Common myeloid progenitor, CD34-positive (primary cell): Measurements from ENCODE around the gene SERTAD3.

Source experiments
- CTCF ChIA-PET: fragments of 350-600 bp; sonication (Branson Sonifier 250); formaldehyde crosslinking; loops from one replicate; lab custom pipeline; 2021; ENCODE audit warnings: antibody characterized with exemption; lab: Charles Lee
- POLR2A ChIA-PET: fragments of 350-600 bp; sonication (Branson Sonifier 250); formaldehyde crosslinking; loops from one replicate; lab custom pipeline; 2021; ENCODE audit warnings: antibody characterized with exemption; lab: Charles Lee
- DNase-seq, 3 donors: peaks; one replicate each; pipeline versions ENCODE4 v3.0.0 to v3.0.0-alpha.2; 2013
- H3K27ac ChIP-seq, 2 experiments: 1 replicate in 1 of 2; 2 replicates in 1 of 2; pipeline ENCODE4 v1.7.0; 2013; ENCODE audit warnings: inconsistent platforms in 2 of 2, low read length in 2 of 2, mild to moderate bottlenecking in 2 of 2, low read depth in 1 of 2, moderate library complexity in 1 of 2; ENCODE audit not compliant: severe bottlenecking in 2 of 2, insufficient read depth in 1 of 2, poor library complexity in 1 of 2
- H3K27me3 ChIP-seq, 5 experiments: replicated peaks in 2 of 5; 1 replicate in 3 of 5; 2 replicates in 2 of 5; pipeline versions ENCODE4 v1.6.1 to v1.7.0; 2013; ENCODE audit warnings: low read length in 4 of 5, mild to moderate bottlenecking in 2 of 5, moderate library complexity in 2 of 5, inconsistent platforms in 1 of 5; ENCODE audit not compliant: insufficient read depth in 5 of 5, control insufficient read depth in 4 of 5
- H3K36me3 ChIP-seq, 4 experiments: 1 replicate in 2 of 4; 2 replicates in 2 of 4; pipeline versions ENCODE4 v1.6.1 to v1.7.0; 2013; ENCODE audit warnings: low read length in 3 of 4, control low read depth in 1 of 4, mild to moderate bottlenecking in 1 of 4; ENCODE audit not compliant: control insufficient read depth in 4 of 4, insufficient read depth in 4 of 4
- H3K4me1 ChIP-seq, 4 experiments: 1 replicate in 3 of 4; 2 replicates in 1 of 4; pipeline versions ENCODE4 v1.6.1 to v1.7.1; 2013; ENCODE audit warnings: low read length in 3 of 4, mild to moderate bottlenecking in 3 of 4, control low read depth in 1 of 4, inconsistent platforms in 1 of 4, moderate library complexity in 1 of 4; ENCODE audit not compliant: control insufficient read depth in 4 of 4, insufficient read depth in 4 of 4; ENCODE audit errors: control extremely low read depth in 1 of 4
- H3K4me3 ChIP-seq, 7 experiments: 1 replicate in 4 of 7; 2 replicates in 3 of 7; pipeline versions ENCODE4 v1.5.1 to v1.7.0; 2013; ENCODE audit warnings: mild to moderate bottlenecking in 7 of 7, low read length in 6 of 7, moderate library complexity in 6 of 7, inconsistent platforms in 2 of 7, low read depth in 2 of 7, control low read depth in 1 of 7; ENCODE audit not compliant: insufficient read depth in 4 of 7, control insufficient read depth in 1 of 7; ENCODE audit errors: extremely low read depth in 1 of 7
- H3K9me3 ChIP-seq, 5 experiments: 1 replicate in 4 of 5; 2 replicates in 1 of 5; pipeline versions ENCODE4 v1.6.1 to v1.7.1; 2013; ENCODE audit warnings: low read length in 4 of 5, mild to moderate bottlenecking in 2 of 5, inconsistent platforms in 1 of 5, low read depth in 1 of 5, moderate library complexity in 1 of 5; ENCODE audit not compliant: control insufficient read depth in 4 of 5, insufficient read depth in 2 of 5; ENCODE audit errors: control extremely low read depth in 1 of 5
- WGBS: methylation state at CpG from one replicate; pipeline ENCODE4 v1.1.5; 2013; ENCODE audit not compliant: insufficient coverage; 5-methylcytosine and 5-hydroxymethylcytosine counted together

SERTAD3 gene

DNA sequence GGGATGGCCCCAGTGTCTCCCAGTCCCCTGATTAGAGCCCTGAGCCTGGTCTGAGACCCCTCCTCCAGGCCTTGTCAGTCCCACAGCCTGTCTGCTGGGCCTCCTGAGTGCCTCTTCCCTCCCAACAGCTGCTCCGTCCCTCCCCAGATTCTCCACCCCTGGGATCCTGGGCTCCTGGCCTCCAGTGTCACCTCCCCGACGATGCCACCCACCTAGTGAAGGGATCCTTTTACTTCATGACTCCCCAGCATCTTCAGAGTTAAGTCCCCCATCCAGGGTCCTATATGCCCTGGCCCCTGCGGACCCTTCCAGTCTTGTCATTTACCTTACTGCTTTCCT, 26.5 kb downstream of the SERTAD3 start:
- H3K9me3 ChIP-seq: no peaks in the 10 kb centered on the region
- peaks cover 0 to 4% (median 1%) of the 10 kb centered on the region in 4 experiments for H3K36me3 ChIP-seq
- peak overlapping the region; percentile 66 to 81 for H3K27ac ChIP-seq
- no peaks in the 10 kb centered on the region for H3K27me3 ChIP-seq
- DNase-seq: no peak
- CTCF ChIA-PET: interaction anchor here (1.5 kb wide), 1 partner anchor 9 kb away, joined by 4 read pairs; no protein-coding TSS in a partner anchor
- H3K4me1 ChIP-seq: peaks cover 5 to 81% (median 71%) of the 10 kb centered on the region in 4 experiments
- H3K4me3 ChIP-seq: peak overlapping the region in 4 of 7 experiments; percentile 35 to 49 (median 42)
- 37% methylated on average over 3 of the region's 4 CpGs for WGBS
- POLR2A ChIA-PET: interaction anchor here (0.5 to 2.1 kb wide), 5 partner anchors 8 to 274 kb away, joined by 3 to 4 read pairs (median 3); partner anchors contain the start of gene SERTAD1

DNA sequence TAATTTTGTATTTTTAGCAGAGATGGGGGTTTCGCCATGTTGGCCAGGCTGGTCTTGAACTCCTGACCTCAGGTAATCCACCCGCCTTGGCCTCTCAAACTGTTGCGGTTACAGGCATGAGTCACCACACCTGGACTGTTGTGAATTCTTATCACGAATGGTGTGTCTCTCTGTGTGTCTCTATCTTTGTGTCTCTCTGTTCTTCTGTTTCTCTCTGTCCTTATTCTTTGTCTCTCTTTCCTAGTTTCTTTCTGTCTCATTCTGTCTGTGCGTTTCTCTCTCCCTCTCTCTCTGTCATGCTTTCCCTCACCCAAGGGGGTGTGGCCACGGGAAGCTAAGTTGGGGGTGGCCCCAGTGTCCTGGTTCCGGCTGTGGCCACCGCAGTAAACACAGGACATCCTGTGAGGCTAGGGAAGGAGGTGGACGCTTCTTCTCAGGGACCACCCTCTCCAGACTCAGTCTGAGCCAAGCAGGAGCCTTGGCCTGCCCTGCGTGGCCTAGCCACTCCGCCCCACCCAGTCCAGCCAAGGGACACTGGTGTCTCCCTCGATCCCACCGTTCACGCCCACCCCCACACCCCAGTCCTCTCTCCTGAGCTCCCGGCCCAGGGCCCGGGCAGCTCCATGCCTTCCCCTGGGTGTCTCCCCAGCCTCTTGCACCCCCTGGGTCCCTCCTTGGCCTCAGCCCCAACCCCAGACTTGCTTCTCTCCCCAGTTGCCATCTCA, 27.1 kb downstream of the SERTAD3 start:
- 5% methylated on average over 14 of the region's 16 CpGs for WGBS
- peaks cover 5 to 83% (median 73%) of the 10 kb centered on the region in 4 experiments for H3K4me1 ChIP-seq
- peak overlapping the region; percentile 66 to 81 for H3K27ac ChIP-seq
- no peaks in the 10 kb centered on the region for H3K9me3 ChIP-seq
- DNase-seq: peak; percentile 50 to 77 (median 76)
- no peaks in the 10 kb centered on the region for H3K27me3 ChIP-seq
- H3K4me3 ChIP-seq: peak overlapping the region in 4 of 7 experiments; percentile 35 to 49 (median 42)
- POLR2A ChIA-PET: interaction anchor here (0.5 to 2.1 kb wide), 5 partner anchors 9 to 273 kb away, joined by 3 to 4 read pairs (median 3); partner anchors contain the start of gene SERTAD1
- CTCF ChIA-PET: interaction anchor here (0.8 to 1.5 kb wide), 2 partner anchors 10 to 218 kb away, joined by 4 read pairs; no protein-coding TSS in a partner anchor
- no peaks in the 10 kb centered on the region for H3K36me3 ChIP-seq

DNA sequence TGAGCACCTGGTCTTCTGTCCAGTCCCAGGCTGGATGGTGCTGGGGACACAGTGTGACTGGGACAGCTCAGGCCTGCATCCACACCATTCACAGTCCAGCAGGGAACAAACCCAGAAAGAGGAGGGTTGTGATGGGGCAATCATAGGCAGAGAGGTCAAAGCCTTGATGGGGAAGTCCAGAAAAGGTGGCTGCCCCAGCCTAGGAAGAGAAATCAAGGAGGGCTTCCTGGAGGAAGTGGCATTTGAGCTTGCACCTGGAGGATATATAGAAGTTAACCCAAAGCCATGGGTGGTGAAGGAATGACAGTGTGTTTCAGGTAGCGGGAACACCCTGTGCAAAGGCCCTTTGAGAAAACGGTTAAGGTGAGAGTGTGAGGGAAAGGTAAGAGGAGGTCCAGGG, 28.4 kb downstream of the SERTAD3 start:
- Histone ChIP-seq H3K4me1 (peaks cover 5 to 84% (median 76%) of the 10 kb centered on the region in 4 experiments), H3K36me3 (no peaks in the 10 kb centered on the region), H3K4me3 (peak overlapping the region in 1 of 7 experiments; percentile 7), H3K27ac (no peak overlapping the region), H3K9me3 (no peaks in the 10 kb centered on the region), H3K27me3 (no peaks in the 10 kb centered on the region)
- 100% methylated on average over 2 of the region's 2 CpGs for WGBS
- DNase-seq: no peak
- POLR2A ChIA-PET: interaction anchor here (0.8 to 2.1 kb wide), 3 partner anchors 9 to 17 kb away, joined by 3 to 4 read pairs (median 3); partner anchors contain the start of gene SERTAD1
- CTCF ChIA-PET: interaction anchor here (1.2 kb wide), 1 partner anchor 19 kb away, joined by 3 read pairs; no protein-coding TSS in a partner anchor

DNA sequence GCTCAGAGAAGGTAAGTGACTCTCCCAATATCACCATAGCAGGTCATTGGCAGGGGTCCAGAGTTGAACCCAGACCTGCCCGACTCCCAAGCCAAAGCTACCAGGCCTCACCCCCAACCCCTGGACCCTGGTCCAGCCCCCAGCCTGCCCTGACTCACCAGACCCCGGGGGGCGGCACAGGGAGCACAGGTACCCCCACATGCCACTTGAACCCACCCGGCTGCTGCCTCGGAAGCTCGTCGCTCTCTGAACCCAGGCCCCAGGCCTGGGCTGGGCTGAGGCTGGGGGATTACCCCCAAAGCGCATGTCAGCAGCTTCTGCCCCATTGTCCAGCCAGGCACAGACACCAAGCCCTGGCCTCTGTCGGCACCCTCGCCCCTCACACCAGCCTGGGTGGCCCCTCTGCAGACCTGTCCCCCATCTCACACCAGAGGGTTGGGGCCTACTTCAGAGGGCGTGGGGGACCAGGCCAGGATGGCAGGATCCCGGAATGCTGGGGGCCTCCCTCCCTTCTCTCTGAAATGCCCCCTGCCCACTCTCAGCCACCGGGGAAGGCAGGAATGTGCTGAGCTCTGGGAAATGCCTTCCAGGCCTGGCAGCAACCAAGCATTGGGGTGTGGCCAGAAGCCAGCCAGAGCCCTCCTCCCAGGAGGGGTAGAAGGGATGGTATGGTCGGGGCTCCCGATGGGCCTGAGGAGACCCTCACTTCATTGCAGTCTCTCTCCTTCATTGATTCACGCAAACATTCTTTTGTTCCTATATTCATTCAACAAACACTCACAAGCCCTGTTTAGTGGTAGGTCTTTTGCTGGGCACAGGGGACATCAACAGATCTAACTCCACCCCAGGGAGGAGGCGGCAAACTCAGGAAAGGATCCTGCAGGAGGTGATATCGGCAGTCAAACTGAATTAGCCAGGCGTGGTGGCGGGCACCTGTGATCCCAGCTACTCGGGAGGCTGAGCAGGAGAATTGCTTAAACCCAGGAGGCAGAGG, 29.3 kb downstream of the SERTAD3 start:
- H3K36me3 ChIP-seq: no peaks in the 10 kb centered on the region
- H3K27ac ChIP-seq: no peak overlapping the region
- DNase-seq: no peak
- H3K9me3 ChIP-seq: no peaks in the 10 kb centered on the region
- ChIA-PET POLR2A (interaction anchor here (0.8 to 1.7 kb wide), 2 partner anchors 11 kb away, joined by 3 to 5 read pairs; partner anchors contain the start of gene SERTAD1), CTCF (interaction anchor here (1.2 kb wide), 1 partner anchor 18 kb away, joined by 3 read pairs; no protein-coding TSS in a partner anchor)
- 98% methylated on average over 15 of the region's 21 CpGs for WGBS
- peaks cover 5 to 89% (median 80%) of the 10 kb centered on the region in 4 experiments for H3K4me1 ChIP-seq
- H3K4me3 ChIP-seq: no peak overlapping the region
- H3K27me3 ChIP-seq: no peaks in the 10 kb centered on the region

DNA sequence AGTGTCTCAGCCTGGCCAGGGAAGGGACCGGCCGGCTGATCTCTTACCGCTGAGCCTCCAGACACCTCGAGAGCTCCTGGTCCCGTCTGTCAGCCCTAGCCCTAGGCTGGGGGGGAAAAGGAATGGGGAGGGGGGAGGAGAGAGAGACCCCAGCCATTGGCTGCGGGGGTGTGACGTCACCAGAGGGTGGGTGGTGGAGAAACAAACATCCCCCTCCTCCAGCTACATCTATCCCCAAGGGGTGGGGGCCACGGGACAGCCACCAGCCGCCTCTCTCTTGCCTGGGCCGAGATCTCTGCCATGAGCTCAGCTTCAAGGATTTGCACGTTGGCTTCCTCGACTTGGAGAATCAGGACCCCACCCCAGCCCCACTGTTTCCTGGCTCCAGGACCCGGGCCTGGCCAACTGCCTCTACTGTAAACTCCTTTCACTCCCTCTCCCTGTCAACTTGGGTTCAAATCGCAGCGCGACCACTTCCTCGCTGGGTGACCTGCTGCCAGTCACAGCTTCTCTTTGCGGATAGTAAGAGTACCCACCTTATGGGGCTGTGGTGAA, 30.8 kb downstream of the SERTAD3 start, which contains the start of gene PRX:
Gene PRX (minus strand): TSS at position 88 of the 555 bp plus-strand sequence. CDS start 5,446 bp downstream, outside the sequence.
- POLR2A ChIA-PET: interaction anchor here (1.7 kb wide), 1 partner anchor 13 kb away, joined by 5 read pairs; the partner anchor contains the start of gene SERTAD1
- peak in 2 of 3 donors; percentile 49 to 59 for DNase-seq

DNA sequence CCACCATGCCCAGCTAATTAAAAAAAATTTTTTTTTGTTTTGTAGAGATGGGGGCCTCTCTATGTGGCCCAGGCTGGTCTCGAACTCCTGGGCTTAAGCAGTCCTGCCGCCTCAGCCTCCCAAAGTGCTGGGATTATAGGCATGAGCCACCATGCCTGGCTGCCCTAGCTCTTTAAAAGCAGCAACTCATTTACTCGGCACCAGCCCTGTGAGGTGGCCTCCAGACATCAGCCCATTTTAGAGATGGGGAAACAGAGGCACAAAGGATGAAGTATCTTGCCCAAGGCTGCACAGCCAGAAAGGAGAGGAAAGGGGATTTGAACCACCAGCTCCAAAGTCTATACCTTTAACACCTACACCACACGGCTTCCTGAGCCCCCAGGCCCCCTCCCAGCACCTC, 31.3 kb downstream of the SERTAD3 start:
- no peak overlapping the region for H3K4me3 ChIP-seq
- DNase-seq: no peak
- WGBS: 100% methylated on average over 2 of the region's 4 CpGs
- no peaks in the 10 kb centered on the region for H3K36me3 ChIP-seq
- H3K9me3 ChIP-seq: no peaks in the 10 kb centered on the region
- no peak overlapping the region for H3K27ac ChIP-seq
- ChIA-PET POLR2A (interaction anchor here (1.7 kb wide), 1 partner anchor 13 kb away, joined by 5 read pairs; the partner anchor contains the start of gene SERTAD1), CTCF (interaction anchor here (0.6 to 1.8 kb wide), 6 partner anchors 10 to 108 kb away, joined by 3 to 5 read pairs (median 3); partner anchors contain the start of gene SERTAD1)
- peaks cover 5 to 83% (median 75%) of the 10 kb centered on the region in 4 experiments for H3K4me1 ChIP-seq
- no peaks in the 10 kb centered on the region for H3K27me3 ChIP-seq

More for the DNA sequence above, 30.8 kb downstream of the SERTAD3 start, which contains the start of gene PRX:
- 28% methylated on average over 6 of the region's 18 CpGs for WGBS
- Histone ChIP-seq H3K27me3 (no peaks in the 10 kb centered on the region), H3K36me3 (no peaks in the 10 kb centered on the region), H3K4me3 (peak within 1 kb of the TSS in 1 of 7 experiments; percentile 35), H3K27ac (no peak within 1 kb of the TSS), H3K4me1 (peaks cover 5 to 83% (median 74%) of the 10 kb centered on the region in 4 experiments), H3K9me3 (no peaks in the 10 kb centered on the region)
- CTCF ChIA-PET: interaction anchor here (1.0 to 1.8 kb wide), 3 partner anchors 10 to 13 kb away, joined by 3 to 5 read pairs (median 4); partner anchors contain the start of gene SERTAD1
